Right atrium auricular region (tissue), 2 donors: Measurements from ENCODE around the gene SLC22A7. TPM values are rescaled to one million over a fixed set of nuclear protein-coding genes. Genes with fewer than 3 reads are reported as not detected.
A peak's percentile ranks its signal among the peaks of the same experiment; 100 is the strongest.
"Not testable (repeated sequence)": the region's sequence is repeated elsewhere in the genome, so short reads cannot be mapped to it uniquely, and the experiment has no call there.

Experiments used
- DNase-seq: peaks from one replicate; pipeline ENCODE4 v3.0.0-alpha.2; 2019; ENCODE audit warnings: low spot score
- H3K27ac ChIP-seq, 2 donors: fragments of 200-600 bp; sonication (generic); 1 replicate in 1 of 2; 2 replicates in 1 of 2; pipeline ENCODE4 v1.5.1; 2016 to 2019
- H3K27me3 ChIP-seq, 2 donors: fragments of 200-600 bp; sonication (generic); one replicate each; pipeline versions ENCODE4 v1.5.1 to v1.6.0; 2017 to 2019
- H3K36me3 ChIP-seq: fragments of 200-600 bp; sonication (generic); one replicate; pipeline ENCODE4 v1.5.1; 2016
- H3K4me1 ChIP-seq, 2 donors: fragments of 200-600 bp; sonication (generic); one replicate each; pipeline versions ENCODE4 v1.5.1 to v1.6.0; 2017 to 2019
- H3K4me3 ChIP-seq, 2 donors: fragments of 200-600 bp; sonication (generic); 1 replicate in 1 of 2; 2 replicates in 1 of 2; pipeline ENCODE4 v1.5.1; 2017 to 2019; ENCODE audit warnings: mild to moderate bottlenecking in 1 of 2, moderate library complexity in 1 of 2
- H3K9me3 ChIP-seq, 2 donors: fragments of 200-600 bp; sonication (generic); one replicate each; pipeline ENCODE4 v1.5.1; 2019
- total RNA-seq, 2 donors: library from RNA; depleted of rRNA; stranded (reverse); fragments of >200 nt; gene quantifications; one replicate each; pipeline ENCODE4 v1.1.0, GENCODE V29; 2016
- TF ChIP-seq, protein P1 (sequence below), 2 donors: fragments of 200-600 bp; sonication (generic); IDR thresholded peaks; one replicate each; pipeline ENCODE4 v1.5.1; 2019; ENCODE audit warnings: antibody characterized with exemption in 2 of 2

SLC22A7 gene
- total RNA-seq, 2 donors from 2014 or later: not detected

- no peak overlapping the region for H3K27ac ChIP-seq
Observed at GRCh38 chr6:43334466-43335095, 36.5 kb downstream of the SLC22A7 start.

GRCh38 chr6:43335469-43335868, 37.4 kb downstream of the SLC22A7 start:
- DNase-seq: no peak
- TF ChIP-seq, protein P1, sequence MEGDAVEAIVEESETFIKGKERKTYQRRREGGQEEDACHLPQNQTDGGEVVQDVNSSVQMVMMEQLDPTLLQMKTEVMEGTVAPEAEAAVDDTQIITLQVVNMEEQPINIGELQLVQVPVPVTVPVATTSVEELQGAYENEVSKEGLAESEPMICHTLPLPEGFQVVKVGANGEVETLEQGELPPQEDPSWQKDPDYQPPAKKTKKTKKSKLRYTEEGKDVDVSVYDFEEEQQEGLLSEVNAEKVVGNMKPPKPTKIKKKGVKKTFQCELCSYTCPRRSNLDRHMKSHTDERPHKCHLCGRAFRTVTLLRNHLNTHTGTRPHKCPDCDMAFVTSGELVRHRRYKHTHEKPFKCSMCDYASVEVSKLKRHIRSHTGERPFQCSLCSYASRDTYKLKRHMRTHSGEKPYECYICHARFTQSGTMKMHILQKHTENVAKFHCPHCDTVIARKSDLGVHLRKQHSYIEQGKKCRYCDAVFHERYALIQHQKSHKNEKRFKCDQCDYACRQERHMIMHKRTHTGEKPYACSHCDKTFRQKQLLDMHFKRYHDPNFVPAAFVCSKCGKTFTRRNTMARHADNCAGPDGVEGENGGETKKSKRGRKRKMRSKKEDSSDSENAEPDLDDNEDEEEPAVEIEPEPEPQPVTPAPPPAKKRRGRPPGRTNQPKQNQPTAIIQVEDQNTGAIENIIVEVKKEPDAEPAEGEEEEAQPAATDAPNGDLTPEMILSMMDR (IDR thresholded peaks at IDR 0.05): no peak

More at GRCh38 chr6:43334466-43335095, 36.5 kb downstream of the SLC22A7 start:
- TF ChIP-seq, protein P1 (IDR thresholded peaks at IDR 0.05): peak; percentile 34 to 63
- Histone ChIP-seq H3K27me3 (no peaks in the 10 kb centered on the region), H3K9me3 (no peaks in the 10 kb centered on the region), H3K4me3 (no peak overlapping the region), H3K4me1 (no peaks in the 10 kb centered on the region), H3K36me3 (peaks cover 16% of the 10 kb centered on the region)
- DNase-seq: no peak

DNA sequence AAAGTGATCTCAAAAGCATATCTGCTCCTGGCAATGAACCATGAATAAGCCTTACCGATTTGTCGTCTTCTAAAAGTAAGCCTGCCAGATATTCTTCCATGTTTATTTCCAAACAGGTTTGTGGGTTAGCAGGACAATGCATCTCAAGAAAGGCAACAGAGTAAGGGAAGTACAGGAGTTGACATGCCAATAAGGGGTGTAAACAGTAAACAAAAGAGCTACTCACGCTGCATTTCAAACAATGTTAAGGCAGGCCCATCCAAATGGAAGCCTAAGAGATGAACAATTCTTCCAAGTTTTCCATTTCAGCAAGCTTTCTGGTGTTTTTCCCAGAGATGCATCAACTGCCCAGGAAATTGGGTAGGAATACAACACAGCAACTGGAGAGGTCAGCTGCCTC, 38.3 kb downstream of the SLC22A7 start:
- Histone ChIP-seq H3K36me3 (peaks cover 34% of the 10 kb centered on the region), H3K4me3 (no peak overlapping the region), H3K4me1 (no peaks in the 10 kb centered on the region), H3K27me3 (no peaks in the 10 kb centered on the region), H3K27ac (no peak overlapping the region), H3K9me3 (no peaks in the 10 kb centered on the region)
- TF ChIP-seq, protein P1 (IDR thresholded peaks at IDR 0.05): no peak
- DNase-seq: no peak

More at GRCh38 chr6:43335469-43335868, 37.4 kb downstream of the SLC22A7 start:
- H3K4me3 ChIP-seq: no peak overlapping the region
- no peaks in the 10 kb centered on the region for H3K4me1 ChIP-seq
- peaks cover 25% of the 10 kb centered on the region for H3K36me3 ChIP-seq
- H3K9me3 ChIP-seq: no peaks in the 10 kb centered on the region
- no peak overlapping the region for H3K27ac ChIP-seq
- H3K27me3 ChIP-seq: no peaks in the 10 kb centered on the region

DNA sequence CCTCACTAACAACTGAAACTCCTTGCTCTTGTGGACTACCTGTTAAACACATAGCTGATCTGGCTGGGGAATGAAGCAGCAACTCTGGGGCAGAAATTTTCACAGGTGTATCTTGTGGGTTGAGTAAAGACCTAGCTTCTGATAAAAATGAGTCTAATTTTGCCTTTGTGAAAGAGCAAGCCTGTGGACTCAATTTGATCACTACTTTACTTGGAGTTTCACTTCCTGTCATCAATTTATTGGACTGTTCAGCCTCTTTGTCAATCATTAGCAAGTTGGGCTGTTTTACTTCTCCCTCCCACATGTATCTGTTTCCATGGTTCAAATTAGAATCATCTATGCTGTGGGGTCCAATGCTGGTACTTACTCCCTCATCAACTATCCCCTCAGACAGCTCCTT, 40.2 kb downstream of the SLC22A7 start:
- DNase-seq: no peak
- H3K4me3 ChIP-seq: no peak overlapping the region
- H3K36me3 ChIP-seq: peaks cover 47% of the 10 kb centered on the region
- H3K9me3 ChIP-seq: no peaks in the 10 kb centered on the region
- H3K27me3 ChIP-seq: no peaks in the 10 kb centered on the region
- no peaks in the 10 kb centered on the region for H3K4me1 ChIP-seq
- TF ChIP-seq, protein P1 (IDR thresholded peaks at IDR 0.05): no peak
- H3K27ac ChIP-seq: no peak overlapping the region

DNA sequence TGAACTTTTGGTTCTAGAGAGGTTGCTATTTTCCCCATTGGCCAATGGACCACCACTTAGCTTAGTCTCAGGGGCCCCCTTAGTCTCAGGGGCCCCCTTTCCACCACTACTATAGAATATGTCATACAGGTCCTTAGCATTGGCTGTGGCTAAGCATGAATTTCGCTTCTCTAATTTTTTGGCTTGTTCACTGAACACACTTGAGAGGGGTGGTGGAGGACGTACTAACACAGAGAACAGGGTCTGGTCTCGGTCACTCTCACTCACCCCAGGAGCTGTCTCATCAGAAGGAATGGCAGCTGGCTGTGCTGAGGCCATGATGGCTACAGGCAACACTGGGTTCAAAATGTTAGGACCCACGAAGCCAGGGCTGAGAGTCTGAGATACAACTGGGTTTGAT, 41.1 kb downstream of the SLC22A7 start:
- no peaks in the 10 kb centered on the region for H3K9me3 ChIP-seq
- no peak overlapping the region for H3K4me3 ChIP-seq
- no peak overlapping the region for H3K27ac ChIP-seq
- H3K27me3 ChIP-seq: no peaks in the 10 kb centered on the region
- no peak for DNase-seq
- peaks cover 50% of the 10 kb centered on the region for H3K36me3 ChIP-seq
- no peaks in the 10 kb centered on the region for H3K4me1 ChIP-seq
- TF ChIP-seq, protein P1 (IDR thresholded peaks at IDR 0.05): no peak

DNA sequence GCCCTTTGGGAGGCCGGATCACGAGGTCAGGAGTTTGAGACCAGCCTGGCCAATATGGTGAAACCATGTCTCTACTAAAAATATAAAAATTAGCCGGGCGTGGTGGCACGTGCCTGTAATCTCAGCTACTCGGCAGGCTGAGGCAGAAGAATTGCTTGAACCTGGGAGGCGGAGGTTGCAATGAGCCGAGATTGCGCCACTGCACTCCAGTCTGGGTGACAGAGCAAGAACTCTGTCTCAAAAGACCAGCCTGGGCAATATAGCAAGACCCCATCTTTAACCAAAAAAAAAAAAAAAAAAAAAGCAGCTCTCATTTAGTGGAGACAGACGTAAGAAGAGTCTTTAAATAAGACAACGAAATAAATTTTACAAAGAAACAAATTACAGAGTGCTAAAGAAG, 48.2 kb downstream of the SLC22A7 start:
- not testable (repeated sequence) for H3K27me3 ChIP-seq, H3K9me3 ChIP-seq, H3K4me3 ChIP-seq, DNase-seq, H3K4me1 ChIP-seq, H3K27ac ChIP-seq
- peaks cover 57% of the 10 kb centered on the region for H3K36me3 ChIP-seq
